NCI-H2196 (cell line): ENCODE data around the gene UBLCP1.
"Not testable (repeated sequence)": the region's sequence is repeated elsewhere in the genome, so short reads cannot be mapped to it uniquely, and the experiment has no call there.

Experiments used
- DNase-seq: peaks from one replicate; lab custom pipeline; 2025; ENCODE audit not compliant: unreplicated experiment; lab: John Stamatoyannopoulos, UW

Gene UBLCP1, protein sequence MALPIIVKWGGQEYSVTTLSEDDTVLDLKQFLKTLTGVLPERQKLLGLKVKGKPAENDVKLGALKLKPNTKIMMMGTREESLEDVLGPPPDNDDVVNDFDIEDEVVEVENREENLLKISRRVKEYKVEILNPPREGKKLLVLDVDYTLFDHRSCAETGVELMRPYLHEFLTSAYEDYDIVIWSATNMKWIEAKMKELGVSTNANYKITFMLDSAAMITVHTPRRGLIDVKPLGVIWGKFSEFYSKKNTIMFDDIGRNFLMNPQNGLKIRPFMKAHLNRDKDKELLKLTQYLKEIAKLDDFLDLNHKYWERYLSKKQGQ

DNA sequence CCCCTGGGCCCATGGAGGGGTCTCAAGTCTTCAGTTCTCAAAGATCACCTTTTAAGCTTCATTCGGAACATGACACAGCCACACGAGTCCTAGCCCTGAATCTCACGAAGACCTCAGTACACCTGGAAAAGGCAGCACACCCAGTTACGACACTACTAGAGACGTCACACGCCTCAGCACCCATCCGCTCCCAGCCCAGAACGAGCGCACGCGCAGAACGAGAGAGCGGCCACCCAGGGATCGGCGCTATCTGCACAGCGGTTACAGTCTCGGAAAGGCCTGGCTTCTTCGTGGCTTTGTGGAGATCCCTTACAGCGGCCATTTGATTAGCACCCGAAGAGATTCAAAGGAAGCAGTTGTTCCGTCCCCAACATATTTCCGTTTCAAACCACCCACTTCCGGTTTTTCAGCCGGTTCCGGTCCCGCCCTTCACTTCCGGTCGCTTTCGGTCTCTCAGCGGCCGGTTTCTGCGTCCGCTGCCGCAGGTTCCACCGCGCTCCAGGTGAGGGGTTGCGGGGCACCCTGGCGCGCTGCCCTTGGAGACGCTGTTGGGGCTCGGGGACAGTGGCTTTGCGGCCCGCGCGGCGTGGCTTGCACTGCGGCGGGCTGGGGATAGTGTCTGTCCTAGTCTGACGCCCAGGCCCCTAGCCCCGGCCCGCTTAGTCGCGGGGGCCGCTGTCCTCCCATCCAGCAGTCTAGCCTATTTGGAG lies at the start of gene UBLCP1:
TSS of gene UBLCP1 (plus strand) at position 432 of the 710 bp plus-strand sequence. CDS start 5,626 bp downstream, outside the sequence.
- peak; percentile 86 for DNase-seq

DNA sequence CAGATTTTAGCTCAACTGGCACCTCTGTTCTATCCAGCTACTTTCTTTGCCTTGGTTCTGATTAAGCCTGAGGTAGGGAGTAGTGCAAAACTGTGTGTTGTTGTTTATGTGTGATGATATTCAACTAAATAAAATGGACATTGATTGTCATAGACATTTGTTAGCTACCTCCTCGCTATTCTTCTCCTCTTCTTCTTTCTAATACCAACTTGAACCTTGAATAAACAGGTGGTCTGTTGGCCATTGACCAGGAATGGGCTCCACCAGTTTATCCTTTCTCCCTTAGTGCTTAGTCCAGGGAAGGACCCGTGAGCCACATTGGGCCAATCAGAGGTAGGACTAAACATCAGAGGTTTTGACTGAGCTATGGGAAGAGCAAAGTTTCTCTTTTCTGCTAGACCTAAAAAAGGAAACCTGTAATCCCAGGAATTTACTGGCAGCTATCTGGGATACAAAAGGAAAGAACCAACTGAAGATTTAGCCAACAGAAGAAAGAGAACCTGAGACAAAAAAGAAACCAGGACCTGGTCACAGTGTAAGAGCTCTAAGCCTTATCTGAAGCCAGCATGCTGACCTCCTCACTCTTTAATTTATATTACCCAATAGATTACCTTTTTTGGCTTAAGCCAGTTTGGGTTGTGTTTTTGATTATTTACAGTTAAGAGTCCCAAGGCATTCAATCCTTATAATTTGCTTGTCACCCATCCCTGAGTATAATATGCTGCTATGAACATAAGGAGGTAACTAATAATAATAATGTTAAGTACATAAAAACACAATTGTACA lies 48.4 kb upstream of the UBLCP1 start:
- DNase-seq = no peak

DNA sequence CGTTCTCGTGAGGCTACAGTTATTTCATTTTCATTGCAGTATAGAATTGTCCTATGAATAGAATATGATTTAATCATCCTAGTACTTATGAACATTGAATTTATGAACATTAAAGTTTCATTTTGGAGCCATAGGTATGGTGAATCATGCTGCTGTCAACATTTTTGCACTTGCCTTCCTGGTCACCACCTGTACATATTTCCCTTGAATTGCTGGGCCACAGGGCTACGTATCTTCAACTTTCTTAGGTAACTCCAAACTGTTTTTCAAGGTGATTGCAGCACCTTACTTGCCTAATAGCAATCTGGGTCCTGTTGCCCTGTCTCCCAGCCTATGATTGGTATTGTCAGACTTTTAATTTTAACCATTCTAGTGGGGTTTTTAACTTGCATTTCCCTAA lies 47.2 kb upstream of the UBLCP1 start:
- DNase-seq = no peak

DNA sequence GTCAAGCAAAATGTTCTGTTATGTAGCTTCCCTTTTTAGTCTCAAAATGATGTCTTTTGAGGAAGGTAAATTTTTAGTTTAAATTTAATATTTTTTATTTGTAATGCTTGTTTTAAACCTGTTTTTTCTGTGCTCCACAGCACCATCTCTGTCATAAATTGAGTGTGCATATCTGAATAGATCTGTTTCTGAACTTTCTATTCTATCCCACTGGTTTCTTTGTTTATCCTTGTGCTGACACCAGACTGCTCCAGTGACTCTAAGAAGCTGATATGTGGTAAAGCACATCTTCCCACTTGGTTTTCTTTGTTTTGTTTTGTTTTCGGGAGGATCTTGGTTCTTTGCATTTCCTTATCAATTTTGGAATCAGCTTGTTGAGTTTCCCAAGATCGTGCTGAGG lies 46.6 kb upstream of the UBLCP1 start:
- DNase-seq = no peak

DNA sequence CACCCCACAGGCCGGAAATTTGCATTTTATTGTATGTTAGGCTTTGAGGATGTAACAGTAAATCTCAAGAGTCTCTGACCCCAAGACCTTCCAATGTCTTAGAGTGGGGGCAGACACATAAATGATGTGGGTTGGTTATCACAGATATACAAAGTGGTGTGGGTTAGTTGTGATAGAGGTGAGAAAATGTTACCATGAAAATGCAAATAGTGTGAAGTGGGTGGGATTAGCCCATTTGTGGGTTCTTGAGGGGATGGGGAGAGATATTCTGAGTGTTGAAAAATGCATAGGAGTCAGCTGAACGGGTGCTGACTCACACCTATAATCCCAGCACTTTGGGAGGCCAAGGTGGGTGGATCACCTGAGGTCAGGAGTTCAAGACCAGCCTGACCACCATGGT lies 45.9 kb upstream of the UBLCP1 start:
- DNase-seq = no peak

DNA sequence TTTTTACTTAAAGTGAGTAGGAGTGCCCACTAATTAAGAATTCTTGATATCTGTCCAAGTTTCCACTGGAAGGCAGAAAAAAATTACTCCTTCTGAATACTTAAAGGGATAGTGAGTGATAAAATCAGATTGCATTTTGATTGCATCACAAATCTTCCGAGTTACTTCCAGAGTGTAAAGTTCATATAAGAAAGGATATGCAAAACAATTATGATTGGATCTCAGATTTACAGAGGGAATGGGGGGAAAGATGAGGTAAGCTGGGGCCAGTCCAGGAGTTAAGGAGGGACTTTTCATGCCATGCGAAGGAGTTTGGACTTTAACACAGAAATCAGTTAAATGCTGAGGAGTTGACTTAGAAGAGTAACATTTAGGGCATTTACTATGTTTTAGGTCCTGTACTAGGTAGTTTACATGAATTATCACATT lies 44.5 kb upstream of the UBLCP1 start:
- no peak for DNase-seq

DNA sequence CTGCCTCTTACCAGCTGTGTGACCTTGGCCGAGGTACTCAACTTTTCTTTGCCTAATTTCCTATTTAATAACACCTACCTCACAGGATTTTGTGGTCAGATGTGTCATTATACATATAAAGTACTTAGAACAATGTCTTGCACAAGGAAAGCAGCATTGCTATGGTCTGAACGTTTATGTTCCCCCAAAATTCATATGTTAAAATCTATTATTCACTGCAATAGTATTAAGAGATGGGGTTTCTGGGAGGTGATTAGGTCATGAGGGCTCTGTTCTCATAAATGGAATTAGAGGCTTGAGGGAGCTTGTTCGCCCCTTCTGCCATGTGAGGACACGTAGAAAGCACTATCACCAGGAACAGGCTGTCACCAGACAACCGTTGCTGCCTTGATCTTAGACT lies 42.9 kb upstream of the UBLCP1 start:
- no peak for DNase-seq

DNA sequence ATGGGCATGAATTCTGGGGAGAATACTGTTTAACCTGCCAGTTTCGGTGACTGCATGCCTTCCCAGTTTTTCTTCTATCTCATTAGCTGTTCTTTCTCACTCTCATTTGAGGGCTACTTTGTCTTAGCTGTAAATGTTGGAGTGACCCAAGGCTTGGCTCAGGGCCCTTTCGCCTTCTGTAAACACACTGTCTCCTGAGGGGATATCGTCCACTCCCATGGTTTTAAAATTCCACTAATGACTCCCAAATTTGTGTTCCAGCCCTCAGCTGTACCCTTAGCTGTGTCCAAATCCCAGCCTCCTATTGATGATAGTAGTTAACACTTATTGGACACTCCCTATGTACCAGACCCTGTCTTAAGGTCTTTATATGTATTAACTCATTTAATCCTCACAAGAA lies 39.6 kb upstream of the UBLCP1 start:
- DNase-seq = no peak

DNA sequence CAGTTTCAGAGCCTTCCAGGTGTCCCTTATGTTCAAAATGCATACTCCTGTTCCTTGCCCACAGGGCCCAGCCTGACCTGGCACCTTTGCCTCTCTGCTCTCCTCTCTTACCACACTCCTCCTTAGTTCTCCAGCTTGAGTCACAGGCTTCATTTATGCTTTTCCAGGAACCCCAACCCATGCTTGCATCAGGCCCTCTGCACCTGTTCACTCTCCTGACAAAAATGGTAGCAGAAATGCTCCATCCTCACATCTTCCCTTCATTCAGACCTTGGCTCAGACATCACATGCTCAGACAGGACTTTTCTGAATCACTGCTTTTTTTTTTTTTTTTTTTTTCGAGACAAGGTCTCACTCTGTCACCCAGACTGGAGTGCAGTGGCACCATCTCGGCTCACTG lies 38.6 kb upstream of the UBLCP1 start:
- no peak for DNase-seq

DNA sequence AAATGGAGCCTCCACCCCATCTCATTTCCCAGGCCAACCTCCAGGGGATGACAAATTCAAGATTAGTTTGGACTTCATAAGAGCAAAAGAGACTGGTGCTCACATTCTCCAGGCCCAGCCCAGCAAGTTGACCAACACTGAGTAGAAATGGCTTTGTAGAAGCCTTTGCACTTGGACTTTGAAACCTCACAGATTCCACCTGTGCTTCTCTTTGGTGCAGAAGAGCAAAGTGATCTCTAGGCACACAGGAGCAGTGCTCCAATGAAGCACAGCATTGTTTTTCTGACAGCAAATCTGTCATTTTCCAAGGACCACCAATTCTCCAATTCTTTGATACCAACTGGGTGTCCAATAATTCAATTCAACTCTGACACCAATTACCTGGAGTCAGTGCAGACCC lies 36.6 kb upstream of the UBLCP1 start:
- DNase-seq = no peak

DNA sequence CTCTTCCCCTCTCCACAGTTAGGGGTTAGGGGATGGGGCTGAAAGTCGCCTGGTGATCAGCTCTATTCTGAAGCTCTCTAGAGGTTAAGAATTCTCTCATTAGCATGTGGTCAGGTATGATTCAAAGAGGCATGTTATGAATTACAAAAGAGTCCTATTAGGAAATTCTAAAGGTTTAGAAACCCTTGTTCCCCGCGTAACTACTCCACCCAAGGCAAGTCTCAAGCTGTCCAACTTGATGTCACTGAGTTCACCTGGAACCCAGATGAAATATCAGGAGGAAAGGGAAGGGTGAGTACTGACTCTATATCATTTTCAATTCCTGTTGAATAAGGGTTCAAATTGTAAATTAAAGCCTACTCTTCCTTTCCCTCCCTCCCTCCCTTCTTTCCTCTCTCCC lies 35.6 kb upstream of the UBLCP1 start:
- no peak for DNase-seq

DNA sequence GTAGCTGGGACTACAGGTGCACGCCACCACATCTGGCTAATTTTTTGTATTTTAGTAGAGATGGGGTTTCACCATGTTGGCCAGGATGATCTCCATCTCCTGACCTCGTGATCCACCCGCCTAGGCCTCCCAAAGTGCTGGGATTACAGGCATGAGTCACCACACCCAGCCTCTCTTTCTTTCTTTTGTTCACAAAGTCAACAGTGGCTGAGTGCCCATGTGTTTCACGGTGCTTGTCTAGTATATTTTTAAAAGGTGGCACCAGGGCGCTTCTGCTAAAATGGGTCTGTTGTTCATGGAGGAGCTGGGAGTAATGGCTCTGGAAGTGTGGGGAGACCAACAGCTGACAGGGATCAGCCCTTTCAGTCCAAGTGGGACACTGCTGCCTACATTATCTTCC lies 35.0 kb upstream of the UBLCP1 start:
- peak; percentile 17 for DNase-seq

DNA sequence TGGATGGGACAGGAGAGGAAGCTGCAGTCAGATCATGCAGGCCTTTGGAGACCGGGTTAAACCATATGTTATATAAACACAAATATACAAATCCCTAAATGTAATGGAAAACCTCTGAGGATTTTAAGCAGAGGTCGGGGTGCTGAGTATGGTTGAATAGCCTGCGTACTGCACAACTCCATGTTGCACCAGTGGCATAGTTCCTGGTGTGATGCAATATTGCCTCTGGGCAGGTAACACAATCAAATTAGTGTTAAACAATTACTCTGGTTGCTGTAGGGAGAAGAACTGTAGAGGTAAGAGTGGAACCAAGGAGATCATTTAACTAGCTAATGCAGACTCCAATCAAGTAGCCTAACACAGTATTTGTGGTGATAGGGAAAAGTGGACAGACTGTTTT lies 32.4 kb upstream of the UBLCP1 start:
- DNase-seq = no peak

DNA sequence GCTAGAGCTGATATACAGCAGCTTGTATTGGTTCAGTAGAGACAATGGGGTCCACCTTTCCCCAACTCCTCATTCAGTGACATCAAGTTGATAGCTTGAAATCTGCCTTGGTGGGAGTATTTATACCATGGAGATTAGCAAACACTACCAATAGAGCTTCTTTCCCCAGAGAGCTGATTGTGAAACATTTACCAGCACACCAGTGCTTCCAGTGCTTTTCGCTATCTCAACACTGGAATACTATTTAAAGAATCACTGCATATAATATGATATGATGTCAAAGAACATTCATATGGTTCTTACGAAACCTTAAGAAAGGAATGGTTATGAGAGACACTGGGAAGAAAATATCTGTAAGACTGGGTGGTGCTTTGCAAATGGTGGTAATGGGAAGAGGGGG lies 31.9 kb upstream of the UBLCP1 start:
- DNase-seq = no peak

DNA sequence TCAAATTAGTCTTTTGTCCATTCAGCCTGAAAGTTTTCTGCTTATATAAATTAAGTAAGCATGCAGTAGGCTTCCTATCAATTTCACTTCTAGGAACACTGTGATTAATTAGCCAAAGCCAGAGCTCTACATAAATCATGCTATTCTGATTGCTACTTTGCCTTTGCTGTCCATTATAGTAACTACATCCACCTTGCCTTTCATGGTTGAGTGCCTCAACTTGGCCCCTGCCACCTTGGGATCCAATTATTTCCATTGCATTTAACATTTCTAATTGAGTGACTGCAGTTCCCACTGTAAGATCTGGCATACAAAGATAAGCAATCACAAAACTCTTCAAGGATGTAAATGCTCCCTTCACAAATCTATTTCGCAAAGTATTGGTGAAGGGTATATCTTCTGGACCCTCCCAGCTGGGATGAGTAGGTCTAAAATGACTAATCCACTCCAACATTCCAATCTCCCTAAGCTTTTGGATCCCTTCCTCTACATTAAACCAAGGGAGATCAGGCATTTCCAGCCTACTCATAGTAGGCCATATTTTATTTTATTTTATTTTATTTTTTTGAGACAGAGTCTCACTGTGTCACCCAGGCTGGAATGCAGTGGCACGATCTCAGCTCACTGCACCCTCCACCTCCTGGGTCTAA lies 27.1 kb upstream of the UBLCP1 start:
- DNase-seq = not testable (repeated sequence)

DNA sequence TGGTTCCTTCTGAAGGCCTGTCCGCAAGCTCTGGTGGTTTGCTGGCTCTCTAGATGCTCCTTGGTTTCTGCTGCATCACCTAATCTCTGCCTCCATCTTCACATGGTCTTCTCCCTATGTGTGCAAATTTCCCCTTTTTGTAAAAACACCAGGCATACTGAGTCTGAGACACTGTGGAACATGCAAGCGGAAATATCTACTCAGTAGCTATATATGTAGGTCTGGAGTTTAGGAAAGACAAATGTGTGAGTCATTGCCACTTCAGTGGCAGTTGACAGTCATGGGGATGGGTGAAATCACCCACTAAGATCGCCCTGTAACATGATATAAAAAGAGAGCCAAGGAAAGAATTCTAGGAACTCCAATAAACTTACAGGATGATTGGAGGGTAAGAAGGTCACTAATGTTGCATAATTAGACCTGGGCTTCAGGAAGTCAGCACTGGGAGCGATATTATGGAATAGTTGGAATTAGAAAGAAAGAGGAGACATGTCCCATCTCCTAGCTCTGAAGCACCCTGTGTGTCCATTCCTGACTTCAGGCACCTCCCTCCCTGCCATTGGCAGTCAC lies 22.7 kb upstream of the UBLCP1 start:
- DNase-seq = no peak

DNA sequence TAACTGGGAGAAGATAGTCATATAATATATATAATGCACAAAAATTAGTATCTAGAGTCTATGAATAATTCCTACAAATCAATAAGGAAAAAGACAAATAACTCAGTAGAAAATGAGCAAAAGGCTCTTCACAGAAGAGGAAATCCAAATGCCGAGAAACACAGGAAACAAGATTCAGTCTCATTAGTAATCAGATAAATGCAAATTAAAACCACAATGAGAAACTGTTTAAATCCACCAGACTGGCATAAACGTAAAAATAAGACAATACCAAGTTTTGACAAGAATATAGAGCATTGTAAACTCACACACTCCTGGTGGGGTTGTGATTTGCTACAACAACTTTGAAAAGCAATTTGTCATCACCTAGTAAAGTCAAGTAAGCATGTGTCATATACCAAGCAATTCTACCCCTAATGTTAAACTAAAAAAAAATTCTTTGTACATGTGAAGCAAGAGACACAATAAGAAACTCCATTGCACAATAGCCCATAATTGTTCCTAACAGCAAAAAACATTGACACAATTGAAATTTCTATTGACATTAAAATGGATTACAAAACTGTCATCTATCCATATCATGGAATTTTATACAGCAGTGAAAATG lies 21.0 kb upstream of the UBLCP1 start:
- no peak for DNase-seq

DNA sequence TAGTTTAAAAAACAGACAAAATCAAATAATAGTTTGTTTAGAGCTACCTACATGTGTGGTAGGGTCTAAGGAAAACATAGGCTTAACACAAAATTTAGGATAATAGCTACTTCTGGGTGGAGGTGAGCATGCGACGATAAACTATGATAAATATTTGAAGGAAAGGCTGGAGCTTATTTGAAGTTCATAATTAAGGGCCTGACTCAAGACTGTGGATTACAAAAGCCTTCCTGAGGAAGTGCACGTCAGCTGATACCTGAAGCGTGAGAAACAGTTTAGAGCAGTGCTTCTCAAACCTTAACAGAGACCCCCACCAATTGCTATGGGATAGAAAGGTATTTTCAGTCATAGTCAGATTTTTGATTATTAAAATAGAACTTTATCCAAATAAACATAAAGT lies 20.4 kb upstream of the UBLCP1 start:
- DNase-seq = no peak

DNA sequence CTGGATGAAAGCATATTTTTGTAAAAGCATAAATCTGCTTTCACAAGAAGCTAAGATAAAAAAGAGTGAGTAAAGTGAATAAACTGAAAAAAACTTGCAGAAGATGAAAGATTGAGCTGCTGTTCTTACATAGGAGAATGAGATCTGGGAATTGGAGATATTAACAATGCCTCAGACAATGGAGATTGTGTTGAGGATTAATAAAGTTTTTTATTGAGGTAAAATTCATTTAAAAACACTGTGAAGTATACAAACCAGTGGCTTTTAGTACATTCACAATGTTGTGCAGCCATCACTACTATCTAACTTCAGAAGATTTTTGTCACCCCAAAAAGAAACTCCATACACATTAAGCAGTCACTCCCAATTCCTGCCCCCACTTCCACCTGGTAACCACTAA lies 19.7 kb upstream of the UBLCP1 start:
- no peak for DNase-seq

DNA sequence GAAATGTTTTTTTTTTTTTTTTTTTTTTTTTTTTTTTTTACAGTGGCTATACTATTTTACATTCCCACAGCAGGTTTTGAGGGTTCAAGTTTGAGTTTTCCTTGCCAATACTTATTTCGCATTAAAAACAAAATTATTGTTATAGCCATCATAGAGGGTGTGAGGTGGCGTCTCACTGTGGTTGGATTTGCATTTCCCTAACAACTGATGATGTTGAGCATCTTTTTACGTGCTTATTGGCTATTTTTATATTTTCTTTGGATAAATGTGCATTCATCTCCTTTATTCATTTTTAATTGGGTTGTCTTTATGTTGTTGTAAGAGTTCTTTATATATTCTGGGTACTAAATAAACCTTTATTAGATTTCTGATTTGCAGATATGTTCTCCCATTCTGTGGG lies 18.9 kb upstream of the UBLCP1 start:
- no peak for DNase-seq

DNA sequence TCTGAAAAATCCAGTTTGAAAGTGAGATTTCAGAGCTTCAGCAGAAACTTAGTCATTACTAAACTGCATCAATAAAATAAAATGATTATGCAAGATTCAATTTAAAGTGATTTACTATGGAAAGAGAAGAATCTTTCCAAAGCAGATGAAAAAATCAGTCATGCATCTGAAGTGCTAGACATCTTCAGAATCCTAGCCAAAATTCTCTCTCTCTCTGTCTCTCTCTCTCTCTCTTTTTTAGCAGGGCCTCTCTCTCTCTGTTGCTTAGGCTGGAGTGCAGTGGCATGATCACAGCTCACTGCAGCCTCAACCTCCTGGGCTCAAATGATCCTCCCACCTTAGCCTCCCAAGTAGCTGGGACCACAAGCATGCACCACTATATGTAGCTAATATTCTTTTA lies 18.2 kb upstream of the UBLCP1 start:
- no peak for DNase-seq
